Stimulated activated CD8-positive, alpha-beta memory T cell treated with anti-CD3 and anti-CD28 coated beads, Interleukin-12 subunit alpha, Interleukin-12 subunit beta, amount 100 ng/mL, for 24 hours (primary cell): ENCODE results near the gene FAM76B.

Experiments
- DNase-seq: peaks from one replicate; pipeline ENCODE4 v3.0.0-alpha.2; 2020; ENCODE audit errors: extremely low read depth

Gene FAM76B

GRCh38 chr11:95792200-95792599, 2.6 kb upstream of the FAM76B start:
- DNase-seq, result no peak

- DNase-seq, result no peak
Observed at GRCh38 chr11:95791709-95792033, 2.1 kb upstream of the FAM76B start.

- DNase-seq, result peak; percentile 14
Observed at GRCh38 chr11:95790933-95791708, 1.5 kb upstream of the FAM76B start.

- peak; percentile 92 for DNase-seq
Observed at GRCh38 chr11:95790123-95790932, 746 bp upstream of the FAM76B start, which contains the start of gene CEP57. CEP57 (plus strand) TSS chr11:95790498; CDS start chr11:95790699, 201 bp downstream.

- DNase-seq, result no peak
Observed at GRCh38 chr11:95788921-95789505, 569 bp downstream of the FAM76B start.

GRCh38 chr11:95780544-95780943, 9.0 kb downstream of the FAM76B start:
- DNase-seq, result no peak

GRCh38 chr11:95778699-95779098, 10.9 kb downstream of the FAM76B start:
- DNase-seq, result no peak

- DNase-seq, result no peak
Observed at GRCh38 chr11:95776859-95777258, 12.7 kb downstream of the FAM76B start.

- no peak for DNase-seq
Observed at GRCh38 chr11:95768521-95768920, 21.1 kb downstream of the FAM76B start.

GRCh38 chr11:95767498-95767897, 22.1 kb downstream of the FAM76B start:
- no peak for DNase-seq

GRCh38 chr11:95766701-95767100, 22.9 kb downstream of the FAM76B start:
- no peak for DNase-seq

GRCh38 chr11:95764267-95764898, 25.2 kb downstream of the FAM76B start:
- DNase-seq, result no peak

GRCh38 chr11:95762534-95762933, 27.0 kb downstream of the FAM76B start:
- no peak for DNase-seq

- DNase-seq, result no peak
Observed at GRCh38 chr11:95760941-95761340, 28.6 kb downstream of the FAM76B start.

GRCh38 chr11:95751515-95751914, 38.1 kb downstream of the FAM76B start:
- no peak for DNase-seq

GRCh38 chr11:95750101-95750500, 39.5 kb downstream of the FAM76B start:
- no peak for DNase-seq

- DNase-seq, result no peak
Observed at GRCh38 chr11:95739108-95739938, 50.3 kb downstream of the FAM76B start.

GRCh38 chr11:95736809-95737208, 52.8 kb downstream of the FAM76B start:
- DNase-seq, result no peak

- DNase-seq, result no peak
Observed at GRCh38 chr11:95736355-95736754, 53.2 kb downstream of the FAM76B start.

GRCh38 chr11:95734009-95734572, 55.5 kb downstream of the FAM76B start:
- DNase-seq, result no peak
